ENCODE data around the gene BMP10.
A peak's percentile ranks its signal among the peaks of the same experiment; 100 is the strongest.

The BMP10 gene

GRCh38 chr2:68853035-68853434 is 18.2 kb downstream of the BMP10 start:
- no peak for DNase-seq (ENCODE audit: low spot score)

- no peak for DNase-seq (ENCODE audit: low spot score)
These were observed 20.7 kb downstream of the BMP10 start for GRCh38 chr2:68850524-68850923.

GRCh38 chr2:68849579-68850030 is 21.6 kb downstream of the BMP10 start:
- DNase-seq (ENCODE audit: low spot score): no peak

GRCh38 chr2:68847751-68848150 is 23.4 kb downstream of the BMP10 start:
- no peak for DNase-seq (ENCODE audit: low spot score)

- no peak for DNase-seq (ENCODE audit: low spot score)
These were observed 25.1 kb downstream of the BMP10 start for GRCh38 chr2:68846091-68846490.

- no peak for DNase-seq (ENCODE audit: low spot score)
These were observed 26.2 kb downstream of the BMP10 start for GRCh38 chr2:68845043-68845442.

- peak; percentile 53 for DNase-seq (ENCODE audit: low spot score)
These were observed 31.9 kb downstream of the BMP10 start for GRCh38 chr2:68839260-68839833.

- DNase-seq (ENCODE audit: low spot score): no peak
These were observed 32.6 kb downstream of the BMP10 start for GRCh38 chr2:68838641-68839040.

GRCh38 chr2:68837861-68838341 is 33.3 kb downstream of the BMP10 start:
- DNase-seq (ENCODE audit: low spot score): no peak

- DNase-seq (ENCODE audit: low spot score): peak; percentile 86
These were observed 33.9 kb downstream of the BMP10 start for GRCh38 chr2:68837164-68837860.

- DNase-seq (ENCODE audit: low spot score): no peak
These were observed 35.6 kb downstream of the BMP10 start for GRCh38 chr2:68835621-68836020.

GRCh38 chr2:68834737-68835376 is 36.3 kb downstream of the BMP10 start:
- DNase-seq (ENCODE audit: low spot score): peak; percentile 62

- DNase-seq (ENCODE audit: low spot score): no peak
These were observed 38.0 kb downstream of the BMP10 start for GRCh38 chr2:68833162-68833561.

GRCh38 chr2:68832233-68832869 is 38.8 kb downstream of the BMP10 start:
- peak; percentile 20 for DNase-seq (ENCODE audit: low spot score)

GRCh38 chr2:68831686-68832232 is 39.4 kb downstream of the BMP10 start:
- DNase-seq (ENCODE audit: low spot score): peak; percentile 30

- DNase-seq (ENCODE audit: low spot score): peak; percentile 56
These were observed 41.4 kb downstream of the BMP10 start for GRCh38 chr2:68829749-68830148.

- DNase-seq (ENCODE audit: low spot score): peak; percentile 96
These were observed 42.1 kb downstream of the BMP10 start for GRCh38 chr2:68828887-68829708.

- DNase-seq (ENCODE audit: low spot score): no peak
These were observed 43.5 kb downstream of the BMP10 start for GRCh38 chr2:68827666-68828065.

GRCh38 chr2:68825866-68826265 is 45.3 kb downstream of the BMP10 start:
- no peak for DNase-seq (ENCODE audit: low spot score)

- no peak for DNase-seq (ENCODE audit: low spot score)
These were observed 46.4 kb downstream of the BMP10 start for GRCh38 chr2:68824831-68825230.

GRCh38 chr2:68822207-68822872 is 48.9 kb downstream of the BMP10 start:
- DNase-seq (ENCODE audit: low spot score): no peak
